Stimulated activated naive CD4-positive, alpha-beta T cell treated with Interleukin-2 at 50 U/mL for 16 hours (primary cell): Measurements from ENCODE around the gene MID1.
"Not testable (repeated sequence)": the region's sequence is repeated elsewhere in the genome, so short reads cannot be mapped to it uniquely, and the experiment has no call there.

Experiments
- DNase-seq: peaks from one replicate; lab custom pipeline; 2025; lab: John Stamatoyannopoulos, UW

MID1 gene

DNA sequence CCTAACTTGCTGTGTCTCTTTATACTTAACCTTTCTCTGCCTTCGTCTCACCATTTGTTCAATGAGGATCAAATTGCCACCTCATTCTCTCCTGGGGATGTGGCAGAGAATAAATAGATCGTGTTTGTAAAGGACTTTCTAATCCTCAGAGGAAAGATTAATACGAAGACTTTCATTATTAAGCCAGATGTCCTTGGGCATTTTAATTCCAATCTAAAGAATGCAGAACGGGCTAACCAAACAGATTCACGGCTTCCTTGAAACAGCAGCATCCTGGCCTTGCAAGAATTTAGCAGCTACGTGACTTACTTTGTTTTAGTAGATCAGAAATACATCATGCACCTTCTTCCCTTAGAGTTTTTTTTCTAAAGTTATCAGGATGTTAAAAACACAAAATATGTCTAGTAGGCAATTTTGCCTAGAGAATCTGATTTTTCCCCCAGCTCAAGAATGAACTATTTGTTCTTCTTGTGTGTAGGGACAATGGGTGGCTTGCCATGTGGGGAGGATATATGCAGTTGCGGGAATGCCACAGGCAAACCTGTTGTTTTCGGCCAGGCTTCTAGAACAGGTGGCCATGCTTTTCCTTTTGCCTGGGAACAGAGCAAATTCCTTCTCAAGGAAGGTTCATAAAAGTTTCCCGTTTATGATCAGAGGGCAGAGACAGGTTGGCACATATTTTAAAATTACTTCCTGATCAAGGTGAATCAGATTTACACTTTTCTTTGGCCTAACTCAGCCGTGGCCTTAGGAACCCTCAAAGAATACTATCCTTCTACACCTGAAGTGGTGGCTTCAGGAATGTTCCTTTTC lies 3.0 kb downstream of the MID1 start:
- DNase-seq: no peak

DNA sequence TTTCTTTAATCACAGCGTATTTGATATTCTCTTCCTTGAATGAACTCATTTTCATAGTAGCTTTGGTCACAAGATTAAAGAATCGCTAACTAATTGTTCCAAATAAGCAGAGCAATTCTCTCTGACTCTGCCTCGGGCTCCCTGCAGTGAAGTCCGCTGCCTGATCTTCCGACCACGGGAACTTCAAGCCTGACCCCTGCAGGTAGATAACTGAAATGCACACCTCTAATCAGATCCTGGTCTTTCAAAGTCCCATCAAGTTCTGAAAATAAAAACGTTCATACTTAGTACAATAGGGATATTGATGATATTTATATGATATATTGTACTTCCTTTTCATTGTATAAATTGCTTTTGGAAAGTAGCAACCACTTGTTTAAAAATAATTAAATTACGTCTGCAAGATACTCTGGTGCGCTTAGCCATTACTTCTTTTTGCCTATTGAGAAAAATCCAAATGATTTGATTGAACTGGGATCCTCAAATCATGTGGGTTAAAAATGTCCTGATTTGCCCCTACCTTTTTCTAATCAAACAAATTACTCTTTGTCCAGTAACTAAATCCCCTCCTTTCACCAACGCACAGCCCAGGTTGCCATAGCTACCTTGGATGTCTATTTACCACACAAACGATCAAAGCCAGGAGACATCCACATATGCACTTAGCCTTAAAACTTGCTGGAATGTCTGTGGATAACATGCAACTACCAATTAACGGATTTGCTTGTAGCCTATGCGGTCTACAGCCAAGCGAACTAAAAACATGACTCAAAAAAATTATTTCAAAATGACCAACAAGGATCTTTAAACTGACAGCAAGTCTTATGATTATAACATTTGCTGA lies 4.2 kb downstream of the MID1 start:
- DNase-seq: no peak

DNA sequence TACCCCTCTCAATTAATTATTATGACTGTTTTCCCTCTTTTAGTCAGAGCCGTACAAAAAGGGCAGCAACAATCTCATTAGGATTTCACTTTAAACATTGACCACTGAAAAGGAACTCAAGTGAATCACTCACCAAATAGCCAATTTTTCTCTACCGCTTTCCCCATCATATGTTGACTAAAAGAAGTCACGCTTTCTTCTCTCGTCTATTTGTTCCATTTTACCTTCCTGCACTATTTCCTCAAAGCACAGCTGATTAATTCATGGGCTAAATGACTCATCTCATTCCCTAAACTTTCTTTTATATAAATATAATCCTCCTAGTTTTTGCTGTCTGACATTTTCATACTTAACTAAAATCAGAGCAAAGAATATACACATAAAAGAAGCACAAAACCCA lies 8.2 kb downstream of the MID1 start:
- no peak for DNase-seq

DNA sequence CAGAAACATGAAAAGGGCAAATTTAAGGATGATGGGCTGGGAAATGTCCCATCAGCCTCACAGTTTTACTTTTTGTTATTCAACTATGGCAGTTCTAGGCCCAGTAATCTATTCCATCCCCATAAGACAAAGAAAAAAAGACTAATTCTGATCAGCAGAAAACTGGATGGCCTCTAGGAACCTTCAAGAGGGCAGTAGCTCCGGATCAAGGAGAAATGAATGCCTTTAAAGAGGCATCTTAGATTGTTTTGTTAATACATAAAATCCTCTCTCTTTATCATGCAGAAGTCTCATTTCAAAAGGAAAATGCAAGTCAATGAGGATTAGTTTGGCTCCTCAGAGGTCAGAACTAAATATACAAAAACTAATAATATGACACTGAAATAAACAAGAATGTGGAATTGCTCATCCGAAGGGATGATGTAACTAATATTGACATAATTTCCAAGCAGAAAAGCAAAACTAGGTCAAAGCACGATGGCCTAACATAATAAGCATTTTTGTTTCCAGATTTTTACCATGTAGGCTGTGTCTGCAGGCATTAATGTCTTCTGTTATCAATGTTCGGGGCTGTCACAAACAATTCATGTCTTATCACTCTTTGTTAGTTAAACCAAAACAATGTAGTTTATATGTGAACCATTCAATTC lies 8.8 kb downstream of the MID1 start:
- DNase-seq: no peak

DNA sequence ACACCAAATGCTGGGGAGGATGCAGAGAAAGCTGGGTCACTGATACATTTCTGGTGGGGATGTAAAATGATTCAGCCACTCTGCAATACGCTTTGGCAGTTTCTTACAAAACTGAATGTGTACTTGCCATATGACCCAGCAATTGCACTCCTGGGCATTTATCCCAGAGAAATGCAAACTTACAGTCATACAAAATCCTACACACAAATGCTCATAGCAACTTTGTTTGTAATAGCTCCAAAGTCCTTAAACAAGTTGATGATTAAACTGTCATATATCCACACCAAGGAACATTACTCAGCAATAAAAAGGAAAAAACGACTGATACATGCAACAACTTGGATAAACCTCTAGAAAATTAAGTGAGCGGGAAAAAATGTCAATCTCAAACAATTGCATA lies 12.3 kb downstream of the MID1 start:
- no peak for DNase-seq

DNA sequence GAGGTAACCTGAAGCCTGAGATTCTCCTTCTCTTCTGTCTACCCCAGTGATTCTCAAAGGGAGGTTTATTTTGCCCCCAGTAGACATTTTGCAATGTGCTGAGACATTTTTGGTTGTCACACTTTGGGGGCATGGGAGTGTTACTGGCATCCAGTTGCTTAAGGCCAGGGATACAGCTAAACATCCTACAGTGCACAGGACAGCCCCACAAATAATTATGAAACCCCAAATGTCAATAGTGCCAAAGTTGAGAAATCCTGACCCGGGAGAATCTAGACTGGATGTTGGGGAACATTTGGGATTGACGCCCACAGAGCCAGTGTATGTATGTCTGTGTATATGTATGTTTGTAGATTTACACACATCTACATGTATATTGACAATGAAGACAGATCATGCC lies 13.2 kb downstream of the MID1 start:
- no peak for DNase-seq

DNA sequence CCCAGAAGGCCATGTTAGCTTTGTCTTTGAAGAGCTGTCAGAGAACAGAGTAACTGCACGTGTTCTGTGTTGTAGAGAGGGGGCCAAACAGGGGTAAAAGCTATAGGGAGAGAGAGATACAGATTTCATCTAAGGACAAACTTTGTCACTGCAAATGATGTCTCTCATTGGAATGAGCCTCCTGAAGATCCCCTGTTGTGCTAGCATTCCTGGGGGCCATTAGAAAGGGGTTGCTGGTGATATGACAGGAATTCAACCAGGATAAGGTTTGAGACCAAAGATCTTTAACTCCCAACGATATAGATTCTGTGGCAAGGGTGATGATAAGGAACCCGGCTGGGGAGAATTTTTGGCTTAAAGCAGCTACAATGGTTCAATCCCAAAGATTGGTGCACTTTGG lies 16.8 kb downstream of the MID1 start:
- no peak for DNase-seq

DNA sequence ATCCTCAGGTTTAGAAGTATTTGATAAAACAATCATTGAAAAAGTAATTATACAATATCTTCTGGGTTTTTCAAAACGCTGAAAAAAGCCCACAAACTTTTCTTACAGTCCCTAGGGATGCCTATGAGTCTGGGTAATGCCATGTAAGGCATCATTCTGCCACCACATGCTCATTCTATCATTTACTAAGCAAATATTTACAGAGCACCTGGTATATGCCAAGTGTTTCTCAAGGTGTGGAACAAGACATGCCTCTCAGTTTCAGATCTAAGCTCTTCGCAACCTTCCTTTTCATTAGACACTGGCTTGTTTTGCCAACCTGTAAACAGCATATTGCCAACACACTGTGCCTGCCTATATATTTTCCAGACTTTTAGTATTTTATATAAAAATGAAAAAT lies 17.7 kb downstream of the MID1 start:
- DNase-seq: no peak

DNA sequence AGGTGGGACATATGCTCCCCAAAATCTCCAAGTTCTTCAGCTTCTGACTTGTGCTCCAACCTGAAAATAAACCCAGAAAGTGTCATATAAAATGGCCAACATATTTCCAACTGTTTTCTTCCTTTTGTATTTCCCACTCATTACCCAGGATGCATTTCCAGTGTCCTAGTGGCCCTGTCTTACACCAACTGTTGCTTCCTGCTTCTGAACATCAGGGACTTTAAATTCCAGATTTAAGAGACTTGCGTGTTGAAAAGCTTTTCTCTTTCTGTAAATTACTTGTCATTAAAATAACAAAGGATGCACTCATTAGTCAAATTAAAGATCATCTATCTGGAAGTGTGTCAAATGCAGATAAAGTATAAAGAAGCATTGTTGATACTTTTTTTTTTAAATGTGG lies 19.9 kb downstream of the MID1 start:
- DNase-seq: no peak

DNA sequence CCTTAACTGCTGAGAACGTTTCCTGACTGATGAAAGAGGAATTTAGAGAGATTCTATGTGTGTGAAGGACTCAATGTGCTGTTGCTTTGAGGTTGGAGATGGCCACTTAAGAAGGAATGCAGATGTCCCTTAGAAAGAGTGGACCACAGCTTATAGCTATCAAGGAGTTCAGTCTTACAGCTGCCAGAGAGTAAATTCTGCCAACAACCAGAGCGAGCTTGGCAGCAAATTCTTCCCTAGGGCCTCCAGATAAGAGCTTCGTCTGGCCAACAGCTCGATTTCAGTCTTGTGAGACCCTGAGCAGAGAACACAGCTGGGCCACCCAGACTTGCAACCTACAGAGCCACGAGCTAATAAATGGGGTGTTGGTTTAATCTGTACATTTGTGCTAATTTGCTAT lies 21.8 kb downstream of the MID1 start:
- no peak for DNase-seq

DNA sequence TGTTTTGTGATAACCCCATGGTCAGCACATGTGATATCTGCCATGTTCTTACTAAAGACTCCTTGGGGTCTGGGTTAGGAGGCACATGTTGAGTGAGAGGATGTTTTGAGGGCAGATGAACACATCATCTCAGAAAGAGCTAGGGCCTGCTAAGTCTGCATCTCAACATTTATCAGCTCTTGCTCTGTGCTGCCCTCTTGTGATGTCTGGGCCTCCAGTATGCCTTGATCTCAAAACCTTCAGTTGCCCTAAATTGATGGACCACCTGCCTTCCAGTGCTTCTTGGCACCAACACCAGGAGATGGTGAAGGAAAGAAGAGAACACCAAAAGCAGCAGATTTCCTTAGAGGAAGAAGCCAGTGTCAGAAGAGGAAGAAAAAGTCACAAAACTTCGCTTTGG lies 22.5 kb downstream of the MID1 start:
- DNase-seq: no peak

DNA sequence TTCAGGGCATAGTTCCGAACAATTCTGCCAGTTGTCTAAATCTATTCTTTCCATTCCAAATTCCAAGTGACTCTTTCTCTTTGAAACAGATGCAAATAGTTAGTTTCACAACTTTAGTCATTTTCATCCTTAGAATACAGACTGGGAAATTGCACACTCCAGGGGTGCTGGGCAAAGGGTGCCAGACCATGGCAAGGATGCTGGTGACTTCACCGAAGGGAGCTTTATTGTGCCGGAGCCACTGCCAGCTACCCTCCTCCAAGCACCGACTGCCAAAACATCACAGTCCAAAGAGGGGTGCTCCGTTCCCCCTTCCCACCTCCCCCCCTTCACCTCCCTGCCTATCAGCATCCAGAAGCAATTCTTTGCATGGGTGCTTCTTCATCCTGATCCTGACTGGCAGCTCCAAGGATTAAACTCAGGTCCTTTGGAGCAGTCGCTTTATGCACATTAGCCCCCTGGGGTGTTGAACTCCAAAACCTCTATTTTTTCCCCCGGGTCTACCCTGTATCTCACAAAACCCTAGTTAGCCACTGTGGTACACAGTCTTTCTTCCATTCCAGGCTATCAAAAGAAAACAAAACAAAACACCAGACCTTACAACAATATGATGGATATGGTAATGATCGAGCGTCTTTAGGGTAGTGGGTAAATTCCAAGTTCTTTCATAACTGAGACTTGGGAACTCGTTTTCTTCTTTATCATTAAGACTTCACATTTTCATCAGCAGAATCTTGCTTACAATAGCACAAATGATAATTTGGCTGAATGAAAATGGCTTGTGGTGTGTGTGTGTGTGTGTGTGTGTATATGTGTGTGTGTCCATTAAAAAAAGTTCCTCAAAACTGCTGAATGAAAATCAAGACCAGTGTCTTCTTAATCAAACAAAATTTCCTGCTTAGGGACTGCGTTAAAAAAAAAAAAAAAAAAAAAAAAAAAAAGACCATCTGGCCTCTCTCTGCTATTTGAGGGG lies 28.7 kb downstream of the MID1 start:
- no peak for DNase-seq

DNA sequence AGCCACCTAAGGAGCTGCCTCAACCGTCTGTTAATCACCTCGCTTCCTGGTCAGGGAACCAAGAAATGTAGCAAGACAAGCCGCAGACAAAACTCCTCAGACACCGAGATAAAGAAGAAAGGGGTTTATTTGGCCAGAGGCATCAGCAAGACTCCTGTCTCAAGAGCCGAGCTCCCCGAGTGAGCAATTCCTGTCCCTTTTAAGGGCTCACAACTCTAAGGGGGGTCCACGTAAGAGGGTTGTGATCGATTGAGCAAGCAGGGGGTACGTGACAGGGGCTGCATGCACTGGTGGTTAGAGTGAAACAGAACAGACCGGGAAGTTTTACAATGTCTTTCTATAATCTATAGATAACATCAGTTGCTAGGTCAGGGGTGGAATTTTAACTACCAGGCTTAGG lies 30.6 kb downstream of the MID1 start:
- not testable (repeated sequence) for DNase-seq

DNA sequence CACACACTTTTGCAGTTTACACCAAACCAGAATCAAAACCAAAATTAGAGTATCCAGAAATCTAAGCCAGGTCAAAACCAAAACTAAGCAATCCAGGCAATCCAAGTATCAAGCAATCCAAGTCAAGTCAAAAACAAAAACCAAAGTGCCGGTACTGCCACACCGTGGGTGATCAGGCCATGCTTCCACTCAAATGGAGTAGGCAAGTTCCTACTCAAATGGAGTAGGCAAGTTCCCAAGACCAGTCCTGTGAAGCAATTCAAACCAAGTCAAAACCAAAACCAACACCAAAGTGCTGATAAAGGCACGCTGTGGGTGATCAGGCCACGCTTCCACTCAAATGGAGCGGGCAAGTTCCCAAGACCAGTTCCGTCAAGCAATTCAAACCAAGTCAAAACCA lies 31.3 kb downstream of the MID1 start:
- DNase-seq: no peak

DNA sequence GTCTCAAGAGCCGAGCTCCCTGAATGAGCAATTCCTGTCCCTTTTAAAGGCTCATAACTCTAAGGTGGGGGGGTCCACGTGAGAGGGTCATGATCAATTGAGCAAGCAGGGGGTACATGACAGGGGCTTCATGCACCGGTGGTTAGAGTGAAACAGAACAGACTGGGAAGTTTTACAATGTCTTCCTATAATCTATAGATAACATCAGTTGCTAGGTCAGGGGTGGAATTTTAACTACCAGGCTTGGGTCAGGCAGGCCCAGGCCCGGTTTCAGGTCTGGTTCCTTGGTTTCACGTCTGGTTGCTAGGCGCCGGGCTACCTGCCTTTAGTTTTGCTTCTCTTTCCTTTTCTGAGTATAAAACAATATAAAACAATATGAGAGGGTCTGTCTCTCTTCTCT lies 35.5 kb downstream of the MID1 start:
- DNase-seq: not testable (repeated sequence)

DNA sequence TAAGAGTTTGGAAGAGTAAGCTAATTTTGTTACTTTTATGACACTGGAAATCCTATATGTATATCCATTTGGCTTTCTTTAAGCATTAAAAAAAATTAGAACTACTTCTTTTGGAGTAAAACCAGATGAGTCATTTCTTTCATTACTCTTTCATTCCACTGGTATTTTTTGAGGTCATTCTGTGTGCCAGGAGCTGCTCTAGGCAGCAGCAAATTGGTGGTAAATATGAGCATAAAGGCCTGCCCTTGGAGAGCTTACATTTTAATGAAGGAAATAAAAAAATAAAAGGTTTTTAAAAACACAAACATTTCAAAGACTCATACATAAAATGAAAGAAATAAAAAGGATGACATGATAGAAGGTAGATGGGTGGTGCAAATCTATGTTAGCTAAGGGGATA lies 37.4 kb downstream of the MID1 start:
- DNase-seq: no peak

DNA sequence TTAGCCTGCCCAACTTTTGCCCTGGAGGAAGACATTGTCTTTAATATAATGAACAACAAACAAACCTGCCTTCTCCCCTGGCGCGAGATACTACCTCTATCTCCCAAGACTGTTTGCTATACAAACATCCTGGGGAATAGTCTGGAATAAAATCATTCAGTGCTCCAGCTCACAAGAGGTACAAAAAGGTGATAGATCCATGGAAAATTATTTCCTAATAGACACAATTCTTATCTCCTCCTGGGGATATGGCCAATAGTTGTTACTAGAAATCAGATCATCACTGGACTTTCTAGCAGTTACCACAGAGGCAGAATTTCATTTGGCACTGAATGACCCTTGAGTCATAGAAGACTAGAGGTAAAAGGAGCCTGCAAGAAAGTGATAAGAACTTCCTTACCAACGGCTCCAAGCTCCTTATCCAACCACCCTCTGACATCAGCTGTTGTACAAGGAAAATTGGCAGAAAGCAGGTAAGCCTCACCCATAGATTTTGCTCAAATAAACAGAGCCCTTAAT lies 38.1 kb downstream of the MID1 start:
- no peak for DNase-seq

DNA sequence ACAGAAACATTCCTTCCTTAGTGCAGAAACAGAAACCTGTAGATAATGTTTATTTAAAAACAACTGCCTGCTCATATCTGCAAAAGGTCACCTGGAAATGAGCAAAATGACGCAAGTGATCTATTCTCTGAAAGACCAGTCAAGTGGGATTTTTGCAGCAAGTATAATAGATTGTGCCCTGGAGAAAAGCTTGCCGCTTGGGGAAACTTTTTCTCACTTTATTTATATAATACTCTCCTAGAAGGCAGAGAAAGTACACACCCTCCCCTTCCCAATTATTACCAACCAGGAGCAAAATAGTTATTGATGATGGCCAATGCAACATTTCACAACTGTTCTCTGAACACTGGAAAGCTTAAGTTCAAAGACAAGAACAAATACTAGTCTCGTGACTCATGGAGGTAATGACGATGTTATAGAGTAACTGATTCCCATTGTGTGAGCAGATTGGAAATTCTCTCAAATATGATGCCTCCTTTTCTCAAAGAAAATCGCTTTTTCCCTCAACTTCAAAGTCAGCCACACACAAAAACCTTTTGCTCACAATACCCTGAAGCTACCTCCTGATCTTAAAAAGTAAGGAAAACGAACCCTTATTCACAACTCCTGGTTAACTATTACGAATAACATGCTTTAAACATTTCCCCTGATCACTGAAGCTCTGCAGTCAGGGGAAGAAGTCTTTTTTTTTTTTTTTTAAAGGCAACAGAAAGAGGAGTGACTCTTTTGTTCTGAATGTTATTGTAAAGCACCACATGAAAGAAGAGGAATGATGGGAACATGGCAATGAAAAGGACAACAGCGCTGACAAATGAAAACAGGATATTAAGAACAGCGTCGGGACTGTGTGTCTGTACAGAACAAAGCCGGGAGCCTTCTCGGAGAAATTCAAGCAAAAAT lies 41.0 kb downstream of the MID1 start:
- DNase-seq: no peak

DNA sequence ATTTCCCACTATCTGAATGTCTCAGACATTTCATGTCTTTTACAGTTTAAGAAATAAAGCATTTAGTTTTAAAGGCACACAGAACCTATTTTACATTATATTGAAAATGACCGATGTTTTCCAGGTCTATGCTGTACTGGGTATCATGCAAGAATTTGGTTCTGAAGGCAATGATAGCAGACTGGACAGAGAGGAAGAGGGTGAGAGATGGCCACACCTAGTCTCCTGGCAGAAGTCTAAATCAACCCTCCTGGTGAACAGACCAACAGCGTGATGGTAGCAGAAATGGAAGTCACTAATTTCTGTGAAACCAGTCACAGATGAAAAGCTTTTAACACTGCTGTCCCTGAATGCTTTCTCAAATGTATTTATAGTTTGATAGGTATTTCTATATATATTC lies 41.9 kb downstream of the MID1 start:
- no peak for DNase-seq

DNA sequence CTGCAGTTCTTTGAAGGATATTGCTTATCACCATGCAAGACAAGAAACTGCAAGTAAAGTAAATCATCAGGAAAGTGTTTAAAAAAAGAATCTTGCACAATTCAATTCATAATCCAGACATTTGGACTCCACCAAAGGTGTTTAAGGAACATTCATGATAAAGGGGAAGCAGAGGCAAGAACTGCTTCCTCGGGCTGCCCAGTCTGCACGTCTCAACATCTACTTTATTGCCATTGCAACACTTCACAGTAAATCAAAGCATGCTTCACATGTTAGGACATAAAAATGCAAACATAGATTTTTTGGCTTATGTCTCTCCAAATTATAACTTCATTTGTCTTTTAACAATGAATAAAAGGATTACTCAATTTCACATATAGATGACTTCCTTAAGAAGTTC lies 42.5 kb downstream of the MID1 start:
- DNase-seq: no peak
